IMR-90 (cell line): ENCODE results near the gene ATPAF1. TPM values are rescaled to one million over a fixed set of nuclear protein-coding genes. Genes with fewer than 3 reads are reported as not detected.

Source experiments
- ATAC-seq: fragments of 200-7000 bp; cut with Tn5 transposase; 2 replicates; pipeline ENCODE4 v1.9.1; 2020; ENCODE audit warnings: low read depth, mild to moderate bottlenecking, moderate library complexity
- BruUV-seq: library from RNA; stranded (reverse); fragments of 400-500 nt; replicated peaks from 2 replicates; lab custom pipeline; 2021; lab: Mats Ljungman, UMichigan
- CTCF ChIA-PET: fragments of 300-600 bp; formaldehyde crosslinking; extraction: SDS; loops from one replicate; lab custom pipeline; 2021; ENCODE audit warnings: antibody characterized with exemption; lab: Yijun Ruan, JAX
- POLR2A ChIA-PET: fragments of 300-600 bp; sonication (Branson Sonifier 250); formaldehyde crosslinking; loops from one replicate; lab custom pipeline; 2022; ENCODE audit warnings: antibody characterized with exemption; ENCODE audit not compliant: unreplicated experiment; lab: Charles Lee
- DNase-seq: peaks from one replicate; pipeline ENCODE4 v3.0.0; 2013
- H2AFZ ChIP-seq: replicated peaks from 2 replicates; pipeline ENCODE3; 2013; ENCODE audit warnings: low read length, mild to moderate bottlenecking; ENCODE audit not compliant: poor library complexity
- H2AK5ac ChIP-seq: 2 replicates; pipeline ENCODE4 v1.6.1; 2013; ENCODE audit warnings: low read depth, low read length, inconsistent platforms
- H2AK9ac ChIP-seq: replicated peaks from 2 replicates; pipeline ENCODE3; 2013; ENCODE audit warnings: mild to moderate bottlenecking, low read depth, low read length, moderate library complexity; ENCODE audit not compliant: poor library complexity
- H2BK120ac ChIP-seq: 2 replicates; pipeline ENCODE4 v1.6.1; 2013; ENCODE audit warnings: low read depth, low read length, inconsistent platforms
- H2BK15ac ChIP-seq: 3 replicates; pipeline ENCODE4 v1.6.1; 2013; ENCODE audit warnings: low read depth, low read length, inconsistent platforms
- H2BK20ac ChIP-seq: 2 replicates; pipeline ENCODE4 v1.6.1; 2013; ENCODE audit warnings: low read depth, mild to moderate bottlenecking, inconsistent platforms, low read length, moderate library complexity
- H2BK5ac ChIP-seq: 2 replicates; pipeline ENCODE4 v1.6.1; 2013; ENCODE audit warnings: mild to moderate bottlenecking, low read depth, low read length, inconsistent platforms; ENCODE audit not compliant: poor library complexity, severe bottlenecking
- H3K14ac ChIP-seq: replicated peaks from 2 replicates; pipeline ENCODE4 v1.6.1; 2013; ENCODE audit warnings: low read depth, low read length, inconsistent platforms
- H3K18ac ChIP-seq: 2 replicates; pipeline ENCODE4 v1.6.1; 2013; ENCODE audit warnings: low read depth, low read length, control low read depth
- H3K23ac ChIP-seq: 2 replicates; pipeline ENCODE4 v1.6.1; 2013; ENCODE audit warnings: low read depth, low read length, inconsistent platforms
- H3K27ac ChIP-seq: 2 replicates; pipeline ENCODE4 v1.5.1; 2013; ENCODE audit warnings: mild to moderate bottlenecking, control low read depth, low read length; ENCODE audit not compliant: insufficient read depth
- H3K27me3 ChIP-seq: 2 replicates; pipeline ENCODE4 v1.6.1; 2013; ENCODE audit warnings: low read length; ENCODE audit not compliant: control insufficient read depth, insufficient read depth
- H3K36me3 ChIP-seq: 2 replicates; pipeline ENCODE4 v1.6.1; 2013; ENCODE audit warnings: low read length, mixed read lengths; ENCODE audit not compliant: control insufficient read depth, insufficient read depth
- H3K4ac ChIP-seq: 2 replicates; pipeline ENCODE4 v1.6.1; 2013; ENCODE audit warnings: low read depth, low read length, inconsistent platforms
- H3K4me1 ChIP-seq: 2 replicates; pipeline ENCODE4 v1.6.1; 2013; ENCODE audit warnings: low read length, mixed read lengths; ENCODE audit not compliant: control insufficient read depth, insufficient read depth
- H3K4me2 ChIP-seq: 2 replicates; pipeline ENCODE4 v1.6.1; 2013; ENCODE audit warnings: low read depth, mild to moderate bottlenecking, control low read depth, low read length, moderate library complexity
- H3K4me3 ChIP-seq: 2 replicates; pipeline ENCODE4 v1.5.1; 2013; ENCODE audit warnings: low read depth, mild to moderate bottlenecking, control low read depth, low read length, moderate library complexity; ENCODE audit not compliant: insufficient read depth
- H3K56ac ChIP-seq: 2 replicates; pipeline ENCODE4 v1.6.1; 2013; ENCODE audit warnings: low read length, inconsistent platforms; ENCODE audit not compliant: insufficient read depth; ENCODE audit errors: extremely low read depth
- H3K79me1 ChIP-seq, 2 experiments: 2 replicates each; pipeline ENCODE4 v1.6.1; 2013; ENCODE audit warnings: low read length in 2 of 2, inconsistent platforms in 1 of 2, low read depth in 1 of 2
- H3K9ac ChIP-seq: 2 replicates; pipeline ENCODE4 v1.6.1; 2013; ENCODE audit warnings: low read depth, low read length, control low read depth
- H3K9me1 ChIP-seq: 2 replicates; pipeline ENCODE4 v1.6.1; 2013; ENCODE audit warnings: low read length, inconsistent platforms; ENCODE audit not compliant: insufficient read depth
- H3K9me3 ChIP-seq: 2 replicates; pipeline ENCODE4 v1.6.1; 2013; ENCODE audit warnings: low read length; ENCODE audit not compliant: control insufficient read depth, insufficient read depth
- H4K20me1 ChIP-seq: 2 replicates; pipeline ENCODE4 v1.6.1; 2013; ENCODE audit warnings: low read length, inconsistent platforms; ENCODE audit not compliant: insufficient read depth
- H4K5ac ChIP-seq: 2 replicates; pipeline ENCODE4 v1.6.1; 2013; ENCODE audit warnings: mild to moderate bottlenecking, low read depth, low read length, control low read depth
- H4K8ac ChIP-seq, 2 experiments: 2 replicates each; pipeline ENCODE4 v1.6.1; 2013; ENCODE audit warnings: low read depth in 2 of 2, low read length in 2 of 2, control low read depth in 1 of 2, inconsistent platforms in 1 of 2
- H4K91ac ChIP-seq: 2 replicates; pipeline ENCODE4 v1.6.1; 2013; ENCODE audit warnings: low read depth, low read length, inconsistent platforms; ENCODE audit not compliant: insufficient read depth
- CTCF ChIP-seq: conservative IDR thresholded peaks from 2 replicates; pipeline ENCODE4 v1.5.1; 2012; ENCODE audit warnings: mild to moderate bottlenecking, low read depth, low read length, improper control_type of control experiment
- MAZ ChIP-seq: IDR thresholded peaks from 2 replicates; pipeline ENCODE4 v1.6.1; 2012; ENCODE audit warnings: low read depth, mild to moderate bottlenecking, low read length, improper control_type of control experiment, moderate library complexity, borderline replicate concordance
- MXI1 ChIP-seq: IDR thresholded peaks from 2 replicates; pipeline ENCODE4 v1.6.1; 2012; ENCODE audit warnings: low read depth, mild to moderate bottlenecking, low read length, moderate library complexity, borderline replicate concordance
- POLR2A ChIP-seq: IDR thresholded peaks from 2 replicates; pipeline ENCODE4 v1.6.1; 2012; ENCODE audit warnings: mild to moderate bottlenecking, low read depth, low read length
- RAD21 ChIP-seq: IDR thresholded peaks from 2 replicates; pipeline ENCODE4 v1.6.1; 2012; ENCODE audit warnings: low read length, improper control_type of control experiment
- RCOR1 ChIP-seq: IDR thresholded peaks from 2 replicates; pipeline ENCODE4 v1.6.1; 2012; ENCODE audit warnings: mild to moderate bottlenecking, low read length, improper control_type of control experiment; ENCODE audit not compliant: insufficient replicate concordance
- RFX5 ChIP-seq: IDR thresholded peaks from 2 replicates; pipeline ENCODE4 v1.8.0; 2012; ENCODE audit warnings: low read depth, mild to moderate bottlenecking, low read length, moderate library complexity
- WGBS, 2 experiments: methylation state at CpG; one replicate each; pipeline versions ENCODE4 v1.1.5 to v1.1.7; 2013; ENCODE audit warnings: missing lambda C conversion rate in 2 of 2; ENCODE audit not compliant: insufficient read length in 1 of 2; ENCODE audit errors: extremely low coverage in 2 of 2; 5-methylcytosine and 5-hydroxymethylcytosine counted together
- dilution Hi-C: fragments of 300-500 bp; cut with HindIII; formaldehyde crosslinking; loops from one replicate; pipeline ENCODE4 v1.14.3; 2018; ENCODE audit warnings: low sequenced_read_pairs; ENCODE audit not compliant: unreplicated experiment
- in situ Hi-C: fragments of 300-500 bp; cut with MboI; formaldehyde crosslinking; loops from 3 replicates; pipeline ENCODE4 v1.14.3; 2019; ENCODE audit warnings: low sequenced_read_pairs, inconsistent platforms, mixed read lengths
- intact Hi-C: fragments of 100-400 bp; cut with micrococcal nuclease; formaldehyde crosslinking; loops from 2 replicates; pipeline ENCODE4 v1.10.0; 2022
- polyA plus RNA-seq, 3 experiments: library from polyadenylated mRNA; depleted of rRNA; stranded (reverse); fragments of >200 nt; gene quantifications; 2 replicates each; pipeline ENCODE4 v1.2.3, GENCODE V29; 2012; ENCODE audit warnings: low replicate concordance in 1 of 3
- total RNA-seq: library from RNA; depleted of rRNA; stranded (reverse); fragments of >200 nt; gene quantifications from 2 replicates; pipeline ENCODE4 v1.2.3, GENCODE V29; 2012
- TF ChIP-seq, protein P1 (sequence below): fragments of 150-350 bp; IDR thresholded peaks from 2 replicates; pipeline ENCODE4 v1.6.1; 2016; ENCODE audit warnings: low read depth, mild to moderate bottlenecking, low read length, moderate library complexity, borderline replicate concordance

ATPAF1 gene
- total and polyA plus RNA-seq, 2 of the 4 experiments (the other 2 are of a cell fraction): 55.5 to 80.3 TPM

GRCh38 chr1:46670134-46670533 is 2.0 kb upstream of the ATPAF1 start:
- no peaks in the 10 kb centered on the region for H3K27me3 ChIP-seq
- H3K4me1 ChIP-seq: peaks cover 9% of the 10 kb centered on the region
- H2BK5ac ChIP-seq: no peak overlapping the region
- H3K9me1 ChIP-seq: peaks cover 24% of the 10 kb centered on the region
- no peak overlapping the region for H3K18ac ChIP-seq
- H4K5ac ChIP-seq: no peak overlapping the region
- intact Hi-C loops: no loop called here
- H2AK9ac ChIP-seq: no peak overlapping the region
- DNase-seq: no peak
- H3K4me2 ChIP-seq: no peak overlapping the region
- 100% methylated on average over 1 of the region's 1 CpG; no CpG with 5 or more reads in 1 of the 2 experiments for WGBS, 2 experiments
- H3K4me3 ChIP-seq: no peak overlapping the region
- no peak overlapping the region for H2BK120ac ChIP-seq
- H3K4ac ChIP-seq: no peak overlapping the region
- ChIA-PET POLR2A (no interaction called here), CTCF (no interaction called here)
- ATAC-seq: no peak
- no peak overlapping the region for H2AFZ ChIP-seq
- H2BK20ac ChIP-seq: no peak overlapping the region
- BruUV-seq: no TSS peak
- TF ChIP-seq, protein P1, sequence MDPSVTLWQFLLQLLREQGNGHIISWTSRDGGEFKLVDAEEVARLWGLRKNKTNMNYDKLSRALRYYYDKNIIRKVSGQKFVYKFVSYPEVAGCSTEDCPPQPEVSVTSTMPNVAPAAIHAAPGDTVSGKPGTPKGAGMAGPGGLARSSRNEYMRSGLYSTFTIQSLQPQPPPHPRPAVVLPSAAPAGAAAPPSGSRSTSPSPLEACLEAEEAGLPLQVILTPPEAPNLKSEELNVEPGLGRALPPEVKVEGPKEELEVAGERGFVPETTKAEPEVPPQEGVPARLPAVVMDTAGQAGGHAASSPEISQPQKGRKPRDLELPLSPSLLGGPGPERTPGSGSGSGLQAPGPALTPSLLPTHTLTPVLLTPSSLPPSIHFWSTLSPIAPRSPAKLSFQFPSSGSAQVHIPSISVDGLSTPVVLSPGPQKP: no peak
- TF ChIP-seq RCOR1: no peak
- no peak for TF ChIP-seq POLR2A
- TF ChIP-seq RFX5: no peak
- TF ChIP-seq MXI1: no peak
- no peak for TF ChIP-seq RAD21
- no peak for TF ChIP-seq CTCF
- no peak for TF ChIP-seq MAZ
- H4K8ac ChIP-seq: no peak overlapping the region
- in situ Hi-C loops: no loop called here
- dilution Hi-C loops: no loop called here
- no peak overlapping the region for H3K56ac ChIP-seq
- peaks cover 14 to 21% of the 10 kb centered on the region in 2 experiments for H3K79me1 ChIP-seq
- no peak overlapping the region for H2AK5ac ChIP-seq
- no peaks in the 10 kb centered on the region for H4K20me1 ChIP-seq
- H3K27ac ChIP-seq: no peak overlapping the region
- no peak overlapping the region for H3K23ac ChIP-seq
- H3K9ac ChIP-seq: no peak overlapping the region
- no peaks in the 10 kb centered on the region for H3K9me3 ChIP-seq
- no peak overlapping the region for H4K91ac ChIP-seq
- no peak overlapping the region for H3K14ac ChIP-seq
- H3K36me3 ChIP-seq: 0 out of 2 replicates have a peak, but pooled peaks cover under 1% of the 10 kb centered on the region
- no peak overlapping the region for H2BK15ac ChIP-seq
